ENCODE results near the gene MFN2.

MFN2 gene

DNA sequence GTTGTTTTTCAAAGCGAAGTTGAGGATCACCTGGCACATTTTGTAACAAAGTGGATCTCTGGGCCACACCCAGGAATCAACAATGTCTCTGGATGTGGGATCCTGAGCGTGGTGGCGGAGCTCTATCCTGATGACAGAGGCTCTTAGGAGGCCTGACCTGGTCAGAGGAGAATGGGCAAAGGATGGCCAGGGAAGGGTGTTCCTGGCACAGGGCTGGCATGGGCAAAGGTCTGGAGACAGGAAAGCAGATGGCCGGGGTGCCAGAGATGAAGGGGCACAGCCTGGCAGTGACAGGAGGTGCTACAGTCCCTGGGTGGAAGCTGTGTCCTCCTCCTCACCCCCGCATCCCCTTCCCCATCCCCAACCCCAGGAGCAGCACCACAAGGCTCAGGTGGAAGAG, 20.0 kb upstream of the MFN2 start:
- no peak overlapping the region for H3K4me3 ChIP-seq (ENCODE audit: low read depth, low read length)
- DNase-seq (ENCODE audit: low read depth, low spot score): no peak
- in situ Hi-C loops (cut with HindIII; ENCODE audit: low sequenced_read_pairs): no loop called here
- TF ChIP-seq, protein P1, sequence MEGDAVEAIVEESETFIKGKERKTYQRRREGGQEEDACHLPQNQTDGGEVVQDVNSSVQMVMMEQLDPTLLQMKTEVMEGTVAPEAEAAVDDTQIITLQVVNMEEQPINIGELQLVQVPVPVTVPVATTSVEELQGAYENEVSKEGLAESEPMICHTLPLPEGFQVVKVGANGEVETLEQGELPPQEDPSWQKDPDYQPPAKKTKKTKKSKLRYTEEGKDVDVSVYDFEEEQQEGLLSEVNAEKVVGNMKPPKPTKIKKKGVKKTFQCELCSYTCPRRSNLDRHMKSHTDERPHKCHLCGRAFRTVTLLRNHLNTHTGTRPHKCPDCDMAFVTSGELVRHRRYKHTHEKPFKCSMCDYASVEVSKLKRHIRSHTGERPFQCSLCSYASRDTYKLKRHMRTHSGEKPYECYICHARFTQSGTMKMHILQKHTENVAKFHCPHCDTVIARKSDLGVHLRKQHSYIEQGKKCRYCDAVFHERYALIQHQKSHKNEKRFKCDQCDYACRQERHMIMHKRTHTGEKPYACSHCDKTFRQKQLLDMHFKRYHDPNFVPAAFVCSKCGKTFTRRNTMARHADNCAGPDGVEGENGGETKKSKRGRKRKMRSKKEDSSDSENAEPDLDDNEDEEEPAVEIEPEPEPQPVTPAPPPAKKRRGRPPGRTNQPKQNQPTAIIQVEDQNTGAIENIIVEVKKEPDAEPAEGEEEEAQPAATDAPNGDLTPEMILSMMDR (IDR thresholded peaks at IDR 0.05; ENCODE audit: low read depth, low read length): no peak

DNA sequence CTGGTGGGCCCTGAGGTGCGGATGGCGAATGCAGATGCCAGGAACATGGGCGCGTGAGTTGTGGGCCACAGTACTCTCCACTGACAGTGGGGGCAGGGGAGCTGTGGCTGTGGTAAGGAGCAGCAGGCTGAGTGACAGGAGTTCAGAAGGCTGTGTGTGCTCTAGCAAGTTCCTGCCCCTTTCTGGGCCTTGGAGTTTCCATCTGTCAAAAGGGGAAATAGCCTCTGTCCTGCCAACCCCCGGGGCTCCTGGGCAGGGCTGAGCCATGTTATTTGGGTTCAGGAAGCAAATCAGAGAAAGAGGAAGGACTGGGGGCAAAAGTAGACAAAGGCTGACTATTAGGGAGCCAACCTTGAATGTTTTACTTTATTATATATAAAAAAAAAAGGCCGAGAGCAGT, 19.5 kb upstream of the MFN2 start:
- TF ChIP-seq, protein P1 (IDR thresholded peaks at IDR 0.05; ENCODE audit: low read depth, low read length): no peak
- in situ Hi-C loops (cut with HindIII; ENCODE audit: low sequenced_read_pairs): no loop called here
- no peak for DNase-seq (ENCODE audit: low read depth, low spot score)
- no peak overlapping the region for H3K4me3 ChIP-seq (ENCODE audit: low read depth, low read length)

DNA sequence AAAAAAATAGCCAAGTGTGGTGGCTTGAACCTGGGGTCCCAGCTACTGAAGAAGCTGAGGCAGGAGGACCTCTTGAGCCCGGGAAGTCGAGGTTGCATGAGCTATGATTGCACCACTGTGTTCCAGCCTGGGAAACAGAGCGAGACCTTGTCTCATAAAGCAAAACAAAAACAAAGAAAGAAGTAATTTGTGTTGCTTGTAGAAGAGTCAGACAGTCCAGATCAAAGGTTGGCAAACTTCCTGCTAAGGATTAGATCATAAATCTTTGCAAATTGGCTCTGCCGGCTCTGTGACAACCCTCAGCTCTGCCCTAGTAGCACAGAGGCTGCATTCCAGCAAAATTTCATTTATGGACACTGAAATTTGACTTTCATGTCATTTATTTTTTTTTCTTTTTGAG, 19.0 kb upstream of the MFN2 start:
- TF ChIP-seq, protein P1 (IDR thresholded peaks at IDR 0.05; ENCODE audit: low read depth, low read length): no peak
- in situ Hi-C loops (cut with HindIII; ENCODE audit: low sequenced_read_pairs): no loop called here
- H3K4me3 ChIP-seq (ENCODE audit: low read depth, low read length): no peak overlapping the region
- DNase-seq (ENCODE audit: low read depth, low spot score): peak; percentile 18

DNA sequence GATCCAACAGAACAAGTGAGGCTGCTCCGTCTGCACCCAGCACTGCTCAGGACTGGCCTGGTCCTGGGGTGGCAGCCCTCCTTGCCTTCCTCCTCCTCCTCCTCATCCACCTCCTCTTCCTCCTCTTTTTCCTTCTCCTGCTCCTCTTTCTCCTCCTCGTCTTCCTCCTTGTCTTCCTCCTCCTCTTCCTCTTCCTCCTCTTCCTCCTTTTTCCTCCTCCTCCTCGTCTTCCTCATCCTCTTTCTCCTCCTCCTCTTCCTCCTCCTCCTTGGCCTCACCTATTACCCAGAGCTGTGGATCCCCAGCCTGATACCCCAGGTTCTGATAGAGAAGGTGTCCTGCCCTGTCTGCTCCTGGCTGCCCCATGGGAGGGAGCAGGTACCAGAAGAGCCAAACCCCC, 16.6 kb upstream of the MFN2 start:
- no peak overlapping the region for H3K4me3 ChIP-seq (ENCODE audit: low read depth, low read length)
- in situ Hi-C loops (cut with HindIII; ENCODE audit: low sequenced_read_pairs): no loop called here
- TF ChIP-seq, protein P1 (IDR thresholded peaks at IDR 0.05; ENCODE audit: low read depth, low read length): no peak
- no peak for DNase-seq (ENCODE audit: low read depth, low spot score)

DNA sequence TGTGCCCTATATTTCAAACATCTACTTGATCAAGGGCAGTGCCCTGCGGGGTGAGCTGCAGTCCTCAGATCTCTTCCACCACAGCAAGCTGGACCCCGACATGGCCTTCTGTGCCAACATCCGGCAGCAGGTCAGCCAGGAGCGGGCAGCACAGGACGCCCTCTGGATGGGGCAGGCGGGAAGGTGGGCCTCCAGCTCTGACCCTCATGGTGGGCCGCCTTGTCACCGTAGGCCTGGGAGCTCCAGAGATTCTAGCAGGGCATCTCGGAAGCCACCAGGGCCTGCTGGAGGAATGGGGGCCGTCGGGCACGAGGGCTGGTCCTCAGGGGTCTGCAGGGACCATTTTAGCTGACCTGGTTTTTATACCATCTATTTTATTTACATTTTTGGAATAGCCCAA, 15.6 kb upstream of the MFN2 start:
- DNase-seq (ENCODE audit: low read depth, low spot score): no peak
- in situ Hi-C loops (cut with HindIII; ENCODE audit: low sequenced_read_pairs): no loop called here
- no peak overlapping the region for H3K4me3 ChIP-seq (ENCODE audit: low read depth, low read length)
- TF ChIP-seq, protein P1 (IDR thresholded peaks at IDR 0.05; ENCODE audit: low read depth, low read length): no peak

DNA sequence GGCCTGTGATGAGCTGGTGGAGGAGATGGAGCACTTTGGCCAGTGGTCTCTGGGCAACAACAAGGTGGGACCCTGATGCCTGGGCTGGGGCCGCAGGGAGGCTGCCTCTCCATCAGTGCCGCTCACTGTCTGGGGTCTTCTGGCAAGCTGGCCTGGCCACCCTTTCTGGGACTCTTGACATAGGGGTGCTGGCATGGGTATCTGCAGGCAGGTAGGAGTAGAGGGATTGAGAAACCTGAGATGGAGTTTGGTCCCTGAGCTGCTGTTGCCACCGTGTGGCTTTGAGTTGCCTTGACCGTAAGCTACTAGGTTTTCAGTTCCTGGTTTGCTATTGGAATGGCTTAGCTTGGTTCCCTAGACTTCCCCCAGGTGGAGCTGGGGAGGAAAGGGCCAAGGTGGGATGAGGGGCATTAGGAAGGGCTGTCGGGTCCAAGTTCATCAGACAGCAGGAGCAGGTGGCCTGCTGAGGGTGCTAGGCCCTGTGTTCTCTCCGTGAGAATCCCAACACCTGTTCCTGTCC, 13.2 kb upstream of the MFN2 start:
- TF ChIP-seq, protein P1 (IDR thresholded peaks at IDR 0.05; ENCODE audit: low read depth, low read length): peak; percentile 47
- DNase-seq (ENCODE audit: low read depth, low spot score): peak; percentile 27
- no peak overlapping the region for H3K4me3 ChIP-seq (ENCODE audit: low read depth, low read length)
- in situ Hi-C loops (cut with HindIII; ENCODE audit: low sequenced_read_pairs): no loop called here

Data from astrocyte of the spinal cord (primary cell).